ENCODE measurements around the gene DOCK7.

GRCh38 chr1:62406576-62406975 lies 281.6 kb downstream of the DOCK7 start:
- no peak for TF ChIP-seq EZH2phosphoT487 (IDR thresholded peaks at IDR 0.05; ENCODE audit: insufficient read depth, low read depth)
- no peak for TF ChIP-seq EZH2 (IDR thresholded peaks at IDR 0.05; ENCODE audit: insufficient read depth, poor library complexity, severe bottlenecking)

Data from GM23248 (cell line).